Small intestine (tissue), 7 donors: ENCODE results near the gene HEMK1. TPM values are rescaled to one million over a fixed set of nuclear protein-coding genes. Genes with fewer than 3 reads are reported as not detected.

Source experiments
- DNase-seq, 2 donors: peaks; one replicate each; pipeline versions ENCODE4 v3.0.0 to v3.0.0-alpha.2; 2013
- FAIRE-seq: peaks from 2 replicates; lab custom pipeline; 2012; peaks lifted over from hg19 to GRCh38; lab: Jason Lieb, UNC
- H3K27ac ChIP-seq, 3 donors: one replicate each; pipeline ENCODE4 v1.5.1; 2013; ENCODE audit warnings: low read length in 2 of 3, mild to moderate bottlenecking in 2 of 3, control low read depth in 1 of 3, inconsistent platforms in 1 of 3, low read depth in 1 of 3, moderate library complexity in 1 of 3
- H3K27me3 ChIP-seq, 3 donors: one replicate each; pipeline ENCODE4 v1.6.1; 2013; ENCODE audit warnings: low read length in 3 of 3, inconsistent platforms in 1 of 3; ENCODE audit not compliant: control insufficient read depth in 3 of 3, insufficient read depth in 3 of 3
- H3K36me3 ChIP-seq, 3 donors: one replicate each; pipeline ENCODE4 v1.6.1; 2013; ENCODE audit warnings: low read length in 3 of 3, inconsistent platforms in 1 of 3, low read depth in 1 of 3, mild to moderate bottlenecking in 1 of 3, moderate library complexity in 1 of 3; ENCODE audit not compliant: control insufficient read depth in 3 of 3, insufficient read depth in 2 of 3
- H3K4me1 ChIP-seq, 3 donors: one replicate each; pipeline ENCODE4 v1.6.1; 2013; ENCODE audit warnings: low read length in 2 of 3, inconsistent platforms in 1 of 3, low read depth in 1 of 3, mild to moderate bottlenecking in 1 of 3, moderate library complexity in 1 of 3; ENCODE audit not compliant: control insufficient read depth in 3 of 3, insufficient read depth in 2 of 3
- H3K4me3 ChIP-seq, 3 donors: one replicate each; pipeline ENCODE4 v1.5.1; 2013; ENCODE audit warnings: low read length in 3 of 3, control low read depth in 1 of 3, inconsistent platforms in 1 of 3, low read depth in 1 of 3, mild to moderate bottlenecking in 1 of 3, moderate library complexity in 1 of 3
- H3K9me3 ChIP-seq, 2 donors: one replicate each; pipeline ENCODE4 v1.6.1; 2013; ENCODE audit warnings: low read depth in 1 of 2, low read length in 1 of 2; ENCODE audit not compliant: control insufficient read depth in 2 of 2, insufficient read depth in 1 of 2
- WGBS, 3 donors: extraction: QIAGEN DNeasy Blood & Tissue Kit; methylation state at CpG; one replicate each; pipeline ENCODE4 v1.1.7; 2013; 5-methylcytosine and 5-hydroxymethylcytosine counted together
- polyA plus RNA-seq, 4 donors: library from polyadenylated mRNA; stranded (reverse) in 3 of 4; unstranded in 1 of 4; fragments of 200-250 nt in 3 of 4; fragments of 120-200 nt in 1 of 4; gene quantifications; one replicate each; pipeline versions ENCODE4 v1.2.1 to v1.2.3, GENCODE V29; 2013
- donor health status: healthy with polysubstance abuse.
- donor health status: control.
- donor health status: control.
- donor health status: Bipolar disorder and iron deficiency.
- donor health status: healthy.

HEMK1 gene
- polyA plus RNA-seq, 4 donors = 13.9 to 30.1 (median 16.0) TPM

- WGBS, 3 donors = 60 to 75% (median 68%) methylated on average over 1 of the region's 1 CpG
- H3K27me3 ChIP-seq = no peaks in the 10 kb centered on the region
- DNase-seq = no peak
- no peaks in the 10 kb centered on the region for H3K9me3 ChIP-seq
- H3K4me3 ChIP-seq = no peak overlapping the region
- FAIRE-seq = no peak
- H3K4me1 ChIP-seq = peaks cover 2 to 37% (median 6%) of the 10 kb centered on the region in 3 donors
- H3K27ac ChIP-seq = no peak overlapping the region
- H3K36me3 ChIP-seq = peaks cover 0 to 15% (median 0%) of the 10 kb centered on the region in 3 donors
Measured at GRCh38 chr3:50615190-50615589, 45.9 kb downstream of the HEMK1 start.

- FAIRE-seq (no peak), DNase-seq (peak; percentile 89 to 90)
- H3K4me1 ChIP-seq = peaks cover 2 to 35% (median 9%) of the 10 kb centered on the region in 3 donors
- H3K9me3 ChIP-seq = no peaks in the 10 kb centered on the region
- H3K4me3 ChIP-seq = peak overlapping the region; percentile 53 to 82 (median 80)
- no peaks in the 10 kb centered on the region for H3K27me3 ChIP-seq
- peaks cover 0 to 21% (median 0%) of the 10 kb centered on the region in 3 donors for H3K36me3 ChIP-seq
- peak overlapping the region; percentile 28 to 89 (median 82) for H3K27ac ChIP-seq
- WGBS, 3 donors = 0 to 1% (median 1%) methylated on average over 24 of the region's 24 CpGs
Measured at GRCh38 chr3:50616003-50616769, 46.9 kb downstream of the HEMK1 start.

- FAIRE-seq (no peak), DNase-seq (peak; percentile 94 to 97)
- 0% methylated on average over 13 to 22 of the region's 22 CpGs for WGBS, 3 donors
- Histone ChIP-seq H3K9me3 (no peaks in the 10 kb centered on the region), H3K4me3 (peak overlapping the region; percentile 53 to 82 (median 80)), H3K36me3 (peaks cover 0 to 25% (median 0%) of the 10 kb centered on the region in 3 donors), H3K4me1 (peaks cover 2 to 35% (median 9%) of the 10 kb centered on the region in 3 donors), H3K27me3 (no peaks in the 10 kb centered on the region), H3K27ac (peak overlapping the region; percentile 28 to 89 (median 82))
Measured at GRCh38 chr3:50616770-50617095, 47.4 kb downstream of the HEMK1 start.

GRCh38 chr3:50617096-50617791, 47.9 kb downstream of the HEMK1 start, which contains the start of gene MAPKAPK3:
Gene MAPKAPK3 (plus strand): TSS chr3:50617151. CDS start chr3:50617566, 415 bp downstream.
- peaks cover 0 to 30% (median 0%) of the 10 kb centered on the region in 3 donors for H3K36me3 ChIP-seq
- peaks cover 2 to 35% (median 9%) of the 10 kb centered on the region in 3 donors for H3K4me1 ChIP-seq
- no peaks in the 10 kb centered on the region for H3K9me3 ChIP-seq
- WGBS, 3 donors = 1% methylated on average over 52 to 57 of the region's 58 CpGs
- FAIRE-seq (no peak), DNase-seq (peak; percentile 73 to 92)
- peak within 1 kb of the TSS; percentile 61 to 82 (median 80) for H3K4me3 ChIP-seq
- H3K27me3 ChIP-seq = no peaks in the 10 kb centered on the region
- peak within 1 kb of the TSS; percentile 89 to 98 (median 96) for H3K27ac ChIP-seq

- Histone ChIP-seq H3K27me3 (no peaks in the 10 kb centered on the region), H3K4me1 (peaks cover 2 to 30% (median 9%) of the 10 kb centered on the region in 3 donors), H3K9me3 (no peaks in the 10 kb centered on the region), H3K27ac (peak overlapping the region; percentile 89 to 98 (median 96)), H3K4me3 (peak overlapping the region; percentile 61 to 82 (median 80)), H3K36me3 (peaks cover 0 to 38% (median 0%) of the 10 kb centered on the region in 3 donors)
- FAIRE-seq = no peak
- DNase-seq = peak; percentile 27 to 46
- 29 to 47% (median 32%) methylated on average over 6 of the region's 6 CpGs for WGBS, 3 donors
Measured at GRCh38 chr3:50617911-50618481, 48.7 kb downstream of the HEMK1 start.

GRCh38 chr3:50620420-50620819, 51.1 kb downstream of the HEMK1 start:
- peaks cover 2 to 22% (median 11%) of the 10 kb centered on the region in 3 donors for H3K4me1 ChIP-seq
- DNase-seq (peak in 1 of 2 donors; percentile 34), FAIRE-seq (no peak)
- 73 to 94% (median 73%) methylated on average over 1 of the region's 1 CpG for WGBS, 3 donors
- H3K4me3 ChIP-seq = no peak overlapping the region
- no peaks in the 10 kb centered on the region for H3K9me3 ChIP-seq
- H3K27me3 ChIP-seq = no peaks in the 10 kb centered on the region
- peak overlapping the region; percentile 4 to 56 (median 14) for H3K27ac ChIP-seq
- peaks cover 0 to 56% (median 0%) of the 10 kb centered on the region in 3 donors for H3K36me3 ChIP-seq

GRCh38 chr3:50620820-50621219, 51.5 kb downstream of the HEMK1 start:
- DNase-seq = no peak
- no peaks in the 10 kb centered on the region for H3K9me3 ChIP-seq
- H3K27ac ChIP-seq = peak overlapping the region in 1 of 3 donors; percentile 56
- FAIRE-seq = no peak
- H3K27me3 ChIP-seq = no peaks in the 10 kb centered on the region
- H3K4me1 ChIP-seq = peaks cover 2 to 22% (median 11%) of the 10 kb centered on the region in 3 donors
- WGBS, 3 donors = 55 to 71% (median 69%) methylated on average over 4 of the region's 4 CpGs
- H3K4me3 ChIP-seq = no peak overlapping the region
- peaks cover 0 to 60% (median 0%) of the 10 kb centered on the region in 3 donors for H3K36me3 ChIP-seq

GRCh38 chr3:50622881-50623280, 53.6 kb downstream of the HEMK1 start:
- Histone ChIP-seq H3K4me1 (peaks cover 2 to 20% (median 11%) of the 10 kb centered on the region in 3 donors), H3K4me3 (no peak overlapping the region), H3K27me3 (no peaks in the 10 kb centered on the region), H3K36me3 (peaks cover 0 to 78% (median 0%) of the 10 kb centered on the region in 3 donors), H3K27ac (no peak overlapping the region), H3K9me3 (no peaks in the 10 kb centered on the region)
- DNase-seq (no peak), FAIRE-seq (no peak)
- 81 to 91% (median 84%) methylated on average over 3 of the region's 3 CpGs for WGBS, 3 donors
